Uterus (tissue), 4 donors: ENCODE results near the gene ZCCHC14. TPM values are rescaled to one million over a fixed set of nuclear protein-coding genes. Genes with fewer than 3 reads are reported as not detected.

ENCODE experiments used
- DNase-seq, 2 donors: peaks; one replicate each; pipeline ENCODE4 v3.0.0-alpha.2; 2019 to 2020
- H3K27ac ChIP-seq, 2 donors: fragments of 200-600 bp; sonication (generic); 1 replicate in 1 of 2; 2 replicates in 1 of 2; pipeline ENCODE4 v1.5.1; 2016 to 2018
- H3K27me3 ChIP-seq, 2 donors: fragments of 200-600 bp; sonication (generic); one replicate each; pipeline ENCODE4 v1.5.1; 2018 to 2019; ENCODE audit warnings: control low read depth in 1 of 2
- H3K36me3 ChIP-seq, 2 donors: fragments of 200-600 bp; sonication (generic); one replicate each; pipeline ENCODE4 v1.5.1; 2019; ENCODE audit warnings: control low read depth in 1 of 2
- H3K4me1 ChIP-seq, 2 donors: fragments of 200-600 bp; sonication (generic); one replicate each; pipeline ENCODE4 v1.5.1; 2018 to 2019; ENCODE audit warnings: control low read depth in 1 of 2
- H3K4me3 ChIP-seq, 2 donors: fragments of 200-600 bp; sonication (generic); 1 replicate in 1 of 2; 2 replicates in 1 of 2; pipeline ENCODE4 v1.5.1; 2018 to 2019; ENCODE audit warnings: mild to moderate bottlenecking in 1 of 2
- H3K9me3 ChIP-seq, 2 donors: fragments of 200-600 bp; sonication (generic); one replicate each; pipeline ENCODE4 v1.5.1; 2019; ENCODE audit warnings: control low read depth in 1 of 2
- POLR2A ChIP-seq, 2 donors: fragments of 450-650 bp; IDR thresholded peaks; one replicate each; pipeline ENCODE4 v1.6.1; 2016; ENCODE audit warnings: antibody characterized with exemption in 2 of 2, mild to moderate bottlenecking in 1 of 2, moderate library complexity in 1 of 2
- intact Hi-C: fragments of 100-400 bp; cut with DNase I; formaldehyde crosslinking; loops from one replicate; pipeline ENCODE4 v1.15.1; 2023; ENCODE audit warnings: low total_unique reads
- total RNA-seq, 4 donors: library from RNA; depleted of rRNA in 3 of 4; stranded (reverse); fragments of >200 nt in 3 of 4; gene quantifications; one replicate each; pipeline versions ENCODE4 v1.1.0 to v1.2.4, GENCODE V29; 2014 to 2023
- TF ChIP-seq, protein P1 (sequence below), 4 experiments: fragments of 200-600 bp in 2 of 4; fragments of 450-650 bp in 2 of 4; sonication (generic) in 2 of 4; IDR thresholded peaks; one replicate each; pipeline ENCODE4 v1.5.1; 2016 to 2019; ENCODE audit warnings: antibody characterized with exemption in 4 of 4, mild to moderate bottlenecking in 2 of 4, moderate library complexity in 1 of 4
- donor health status: DM: yes; HTN: yes; CAD: no.

The ZCCHC14 gene
- total RNA-seq, 4 donors from 2014 or later: 9.2 to 33.0 (median 20.6) TPM

GRCh38 chr16:87424266-87424665 is 68.6 kb downstream of the ZCCHC14 start:
- Histone ChIP-seq H3K27ac (no peak overlapping the region), H3K4me3 (no peak overlapping the region), H3K9me3 (no peaks in the 10 kb centered on the region), H3K27me3 (no peaks in the 10 kb centered on the region), H3K4me1 (no peaks in the 10 kb centered on the region), H3K36me3 (no peaks in the 10 kb centered on the region)
- intact Hi-C loops: no loop called here
- TF ChIP-seq, protein P1, sequence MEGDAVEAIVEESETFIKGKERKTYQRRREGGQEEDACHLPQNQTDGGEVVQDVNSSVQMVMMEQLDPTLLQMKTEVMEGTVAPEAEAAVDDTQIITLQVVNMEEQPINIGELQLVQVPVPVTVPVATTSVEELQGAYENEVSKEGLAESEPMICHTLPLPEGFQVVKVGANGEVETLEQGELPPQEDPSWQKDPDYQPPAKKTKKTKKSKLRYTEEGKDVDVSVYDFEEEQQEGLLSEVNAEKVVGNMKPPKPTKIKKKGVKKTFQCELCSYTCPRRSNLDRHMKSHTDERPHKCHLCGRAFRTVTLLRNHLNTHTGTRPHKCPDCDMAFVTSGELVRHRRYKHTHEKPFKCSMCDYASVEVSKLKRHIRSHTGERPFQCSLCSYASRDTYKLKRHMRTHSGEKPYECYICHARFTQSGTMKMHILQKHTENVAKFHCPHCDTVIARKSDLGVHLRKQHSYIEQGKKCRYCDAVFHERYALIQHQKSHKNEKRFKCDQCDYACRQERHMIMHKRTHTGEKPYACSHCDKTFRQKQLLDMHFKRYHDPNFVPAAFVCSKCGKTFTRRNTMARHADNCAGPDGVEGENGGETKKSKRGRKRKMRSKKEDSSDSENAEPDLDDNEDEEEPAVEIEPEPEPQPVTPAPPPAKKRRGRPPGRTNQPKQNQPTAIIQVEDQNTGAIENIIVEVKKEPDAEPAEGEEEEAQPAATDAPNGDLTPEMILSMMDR (IDR thresholded peaks at IDR 0.05): no peak
- DNase-seq: no peak

- intact Hi-C loops: no loop called here
- DNase-seq: no peak
- no peaks in the 10 kb centered on the region for H3K36me3 ChIP-seq
These were observed 69.4 kb downstream of the ZCCHC14 start for GRCh38 chr16:87423429-87423828.

DNA sequence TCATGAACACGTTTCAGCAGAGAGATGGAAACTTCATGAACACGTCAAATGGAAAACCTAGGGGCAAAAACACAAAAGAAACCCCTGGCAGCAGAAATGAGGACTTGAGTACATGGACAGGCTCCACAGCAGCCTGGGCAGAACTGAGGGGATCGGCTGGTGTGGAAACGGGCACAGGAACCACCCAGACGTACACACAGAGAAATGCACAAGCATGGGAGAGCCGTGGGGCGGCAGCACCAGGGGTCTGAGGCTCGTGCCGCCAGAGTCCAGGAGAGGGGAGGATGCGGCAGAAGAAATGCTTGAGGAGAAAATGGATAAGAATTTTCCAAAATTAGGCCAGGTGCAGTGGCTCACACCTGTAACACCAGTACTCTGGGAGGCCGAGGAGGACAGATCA is 70.7 kb downstream of the ZCCHC14 start:
- H3K9me3 ChIP-seq: no peaks in the 10 kb centered on the region
- intact Hi-C loops: no loop called here
- H3K4me1 ChIP-seq: no peaks in the 10 kb centered on the region
- H3K36me3 ChIP-seq: no peaks in the 10 kb centered on the region
- H3K27me3 ChIP-seq: no peaks in the 10 kb centered on the region
- DNase-seq: no peak
- H3K4me3 ChIP-seq: no peak overlapping the region
- TF ChIP-seq, protein P1 (IDR thresholded peaks at IDR 0.05): no peak
- TF ChIP-seq POLR2A (IDR thresholded peaks at IDR 0.05): no peak
- H3K27ac ChIP-seq: no peak overlapping the region

More at GRCh38 chr16:87423429-87423828, 69.4 kb downstream of the ZCCHC14 start:
- Histone ChIP-seq H3K27ac (no peak overlapping the region), H3K9me3 (no peaks in the 10 kb centered on the region), H3K27me3 (no peaks in the 10 kb centered on the region), H3K4me1 (no peaks in the 10 kb centered on the region), H3K4me3 (no peak overlapping the region)
- no peak for TF ChIP-seq POLR2A (IDR thresholded peaks at IDR 0.05)
- TF ChIP-seq, protein P1 (IDR thresholded peaks at IDR 0.05): no peak

DNA sequence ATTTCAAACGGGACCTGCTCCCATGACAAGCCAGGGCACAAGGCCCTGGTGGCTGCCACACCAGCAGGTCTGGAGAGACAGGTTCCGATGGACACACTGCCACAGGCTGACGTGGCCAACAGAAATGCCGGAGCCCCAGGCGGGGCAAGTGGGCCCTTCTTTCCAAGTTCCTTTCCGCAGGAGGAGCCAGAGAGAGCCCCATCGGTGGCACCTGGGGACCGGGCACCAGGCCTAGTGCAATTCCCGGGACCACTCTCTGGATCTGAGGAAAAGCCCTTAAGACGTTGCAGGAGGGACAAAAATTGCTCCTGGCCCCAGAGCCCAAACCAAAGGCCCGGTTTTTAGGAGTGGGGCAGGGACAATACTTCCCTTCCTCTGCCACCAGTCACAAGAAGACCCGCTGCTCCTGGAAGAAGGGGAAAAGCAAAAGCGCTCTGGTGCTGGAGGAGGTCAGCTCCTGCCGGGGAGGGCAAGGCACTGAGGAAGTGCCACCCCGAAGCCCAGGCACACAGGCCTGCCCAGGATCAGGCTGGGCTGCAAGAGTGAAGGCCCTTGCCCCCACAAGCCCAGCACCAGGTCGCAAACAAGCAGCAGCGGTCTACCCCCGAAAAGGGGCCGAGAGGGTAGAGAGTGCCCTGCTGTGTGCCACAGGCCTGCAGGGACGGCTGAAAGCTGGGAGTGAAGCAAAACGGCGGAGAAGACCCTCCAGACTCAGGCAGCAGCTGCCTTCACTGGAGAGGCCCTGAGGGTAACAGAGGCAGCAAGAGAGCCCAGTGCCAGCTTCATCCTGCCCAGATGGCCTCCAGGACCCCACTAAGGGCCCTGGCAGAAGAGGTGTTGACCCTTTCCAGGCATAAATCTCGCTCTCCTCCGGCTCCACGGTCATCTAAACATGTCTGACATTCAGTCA is 71.6 kb downstream of the ZCCHC14 start:
- TF ChIP-seq, protein P1 (IDR thresholded peaks at IDR 0.05): no peak
- no peak for TF ChIP-seq POLR2A (IDR thresholded peaks at IDR 0.05)

More for the DNA sequence above, 71.6 kb downstream of the ZCCHC14 start:
- Histone ChIP-seq H3K4me1 (no peaks in the 10 kb centered on the region), H3K9me3 (no peaks in the 10 kb centered on the region), H3K36me3 (no peaks in the 10 kb centered on the region), H3K27me3 (no peaks in the 10 kb centered on the region), H3K27ac (no peak overlapping the region), H3K4me3 (no peak overlapping the region)
- DNase-seq: no peak
- intact Hi-C loops: no loop called here
